ENCODE results near the gene STAG2. TPM values are rescaled to one million over a fixed set of nuclear protein-coding genes. Genes with fewer than 3 reads are reported as not detected.
"Not testable (repeated sequence)": the region's sequence is repeated elsewhere in the genome, so short reads cannot be mapped to it uniquely, and the experiment has no call there.

Gene STAG2
- 69.9 TPM for polyA plus RNA-seq (2013, experiment 1 of 4)
- polyA plus RNA-seq (2013, experiment 2 of 4): 76.2 TPM
- 66.4 TPM for polyA plus RNA-seq (2013, experiment 3 of 4)
- 71.4 TPM for polyA plus RNA-seq (2013, experiment 4 of 4)

- Histone ChIP-seq H3K27me3 (ENCODE audit: control insufficient read depth, insufficient read depth, low read length, poor library complexity, severe bottlenecking) (no peaks in the 10 kb centered on the region), H3K36me3 (ENCODE audit: control insufficient read depth, insufficient read depth, low read length) (no peaks in the 10 kb centered on the region), H3K4me3 (ENCODE audit: insufficient read depth, low read depth, low read length) (peak within 1 kb of the TSS; percentile 72), H3K4me1 (ENCODE audit: control insufficient read depth, insufficient read depth, low read length) (no peaks in the 10 kb centered on the region), H3K9me3 (ENCODE audit: control insufficient read depth, low read length) (no peaks in the 10 kb centered on the region), H3K27ac (ENCODE audit: insufficient read depth, low read depth, low read length, poor library complexity, severe bottlenecking) (peak within 1 kb of the TSS; percentile 99)
- WGBS, 2 experiments: 0 to 1% methylated on average over 22 to 35 of the region's 38 CpGs
Observed at GRCh38 chrX:123961268-123962005, at the start of gene STAG2. Gene STAG2, plus strand, starts transcription at chrX:123961706. Its CDS starts 60,922 bp downstream, at chrX:124022628.

GRCh38 chrX:123917069-123917468, 44.4 kb upstream of the STAG2 start:
- Histone ChIP-seq H3K4me1 (ENCODE audit: control insufficient read depth, insufficient read depth, low read length) (no peaks in the 10 kb centered on the region), H3K9me3 (ENCODE audit: control insufficient read depth, low read length) (no peaks in the 10 kb centered on the region), H3K4me3 (ENCODE audit: insufficient read depth, low read depth, low read length) (no peak overlapping the region)

GRCh38 chrX:123918106-123918721, 43.3 kb upstream of the STAG2 start:
- no peaks in the 10 kb centered on the region for H3K9me3 ChIP-seq (ENCODE audit: control insufficient read depth, low read length)
- H3K4me3 ChIP-seq (ENCODE audit: insufficient read depth, low read depth, low read length): no peak overlapping the region
- H3K27me3 ChIP-seq (ENCODE audit: control insufficient read depth, insufficient read depth, low read length, poor library complexity, severe bottlenecking): no peaks in the 10 kb centered on the region
- no peaks in the 10 kb centered on the region for H3K4me1 ChIP-seq (ENCODE audit: control insufficient read depth, insufficient read depth, low read length)
- no peaks in the 10 kb centered on the region for H3K36me3 ChIP-seq (ENCODE audit: control insufficient read depth, insufficient read depth, low read length)
- H3K27ac ChIP-seq (ENCODE audit: insufficient read depth, low read depth, low read length, poor library complexity, severe bottlenecking): no peak overlapping the region
- WGBS, 2 experiments: 87 to 96% methylated on average over 3 of the region's 4 CpGs

More at GRCh38 chrX:123917069-123917468, 44.4 kb upstream of the STAG2 start:
- Histone ChIP-seq H3K27ac (ENCODE audit: insufficient read depth, low read depth, low read length, poor library complexity, severe bottlenecking) (no peak overlapping the region), H3K27me3 (ENCODE audit: control insufficient read depth, insufficient read depth, low read length, poor library complexity, severe bottlenecking) (no peaks in the 10 kb centered on the region), H3K36me3 (ENCODE audit: control insufficient read depth, insufficient read depth, low read length) (no peaks in the 10 kb centered on the region)

- H3K4me3 ChIP-seq (ENCODE audit: insufficient read depth, low read depth, low read length): no peak overlapping the region
- no CpG with 5 or more reads among the region's 1 CpG for WGBS, 2 experiments
- no peaks in the 10 kb centered on the region for H3K36me3 ChIP-seq (ENCODE audit: control insufficient read depth, insufficient read depth, low read length)
- H3K27me3 ChIP-seq (ENCODE audit: control insufficient read depth, insufficient read depth, low read length, poor library complexity, severe bottlenecking): no peaks in the 10 kb centered on the region
- H3K4me1 ChIP-seq (ENCODE audit: control insufficient read depth, insufficient read depth, low read length): no peaks in the 10 kb centered on the region
- no peaks in the 10 kb centered on the region for H3K9me3 ChIP-seq (ENCODE audit: control insufficient read depth, low read length)
- no peak overlapping the region for H3K27ac ChIP-seq (ENCODE audit: insufficient read depth, low read depth, low read length, poor library complexity, severe bottlenecking)
Observed at GRCh38 chrX:123920105-123920785, 41.3 kb upstream of the STAG2 start.

- Histone ChIP-seq H3K4me1 (ENCODE audit: control insufficient read depth, insufficient read depth, low read length) (no peaks in the 10 kb centered on the region), H3K4me3 (ENCODE audit: insufficient read depth, low read depth, low read length) (no peak overlapping the region), H3K36me3 (ENCODE audit: control insufficient read depth, insufficient read depth, low read length) (no peaks in the 10 kb centered on the region), H3K9me3 (ENCODE audit: control insufficient read depth, low read length) (no peaks in the 10 kb centered on the region), H3K27ac (ENCODE audit: insufficient read depth, low read depth, low read length, poor library complexity, severe bottlenecking) (no peak overlapping the region), H3K27me3 (ENCODE audit: control insufficient read depth, insufficient read depth, low read length, poor library complexity, severe bottlenecking) (no peaks in the 10 kb centered on the region)
- 92 to 100% methylated on average over 2 of the region's 2 CpGs for WGBS, 2 experiments
Observed at GRCh38 chrX:123923211-123923610, 38.3 kb upstream of the STAG2 start.

GRCh38 chrX:123924186-123924585, 37.3 kb upstream of the STAG2 start:
- WGBS, 2 experiments: 33 to 55% methylated on average over 1 of the region's 1 CpG
- Histone ChIP-seq H3K9me3 (ENCODE audit: control insufficient read depth, low read length) (no peaks in the 10 kb centered on the region), H3K4me3 (ENCODE audit: insufficient read depth, low read depth, low read length) (no peak overlapping the region), H3K36me3 (ENCODE audit: control insufficient read depth, insufficient read depth, low read length) (no peaks in the 10 kb centered on the region), H3K4me1 (ENCODE audit: control insufficient read depth, insufficient read depth, low read length) (no peaks in the 10 kb centered on the region), H3K27ac (ENCODE audit: insufficient read depth, low read depth, low read length, poor library complexity, severe bottlenecking) (no peak overlapping the region), H3K27me3 (ENCODE audit: control insufficient read depth, insufficient read depth, low read length, poor library complexity, severe bottlenecking) (no peaks in the 10 kb centered on the region)

GRCh38 chrX:123927845-123928244, 33.7 kb upstream of the STAG2 start:
- no peak overlapping the region for H3K27ac ChIP-seq (ENCODE audit: insufficient read depth, low read depth, low read length, poor library complexity, severe bottlenecking)
- H3K27me3 ChIP-seq (ENCODE audit: control insufficient read depth, insufficient read depth, low read length, poor library complexity, severe bottlenecking): no peaks in the 10 kb centered on the region
- H3K36me3 ChIP-seq (ENCODE audit: control insufficient read depth, insufficient read depth, low read length): no peaks in the 10 kb centered on the region
- H3K4me3 ChIP-seq (ENCODE audit: insufficient read depth, low read depth, low read length): no peak overlapping the region
- H3K4me1 ChIP-seq (ENCODE audit: control insufficient read depth, insufficient read depth, low read length): no peaks in the 10 kb centered on the region
- WGBS, 2 experiments: 83 to 95% methylated on average over 2 of the region's 2 CpGs
- no peaks in the 10 kb centered on the region for H3K9me3 ChIP-seq (ENCODE audit: control insufficient read depth, low read length)

- not testable (repeated sequence) for H3K4me3 ChIP-seq (ENCODE audit: insufficient read depth, low read depth, low read length); H3K27me3 ChIP-seq (ENCODE audit: control insufficient read depth, insufficient read depth, low read length, poor library complexity, severe bottlenecking); H3K4me1 ChIP-seq (ENCODE audit: control insufficient read depth, insufficient read depth, low read length); H3K9me3 ChIP-seq (ENCODE audit: control insufficient read depth, low read length); H3K36me3 ChIP-seq (ENCODE audit: control insufficient read depth, insufficient read depth, low read length); H3K27ac ChIP-seq (ENCODE audit: insufficient read depth, low read depth, low read length, poor library complexity, severe bottlenecking)
- WGBS, 2 experiments: 78 to 83% methylated on average over 2 of the region's 2 CpGs
Observed at GRCh38 chrX:123932055-123932454, 29.5 kb upstream of the STAG2 start.

- H3K4me3 ChIP-seq (ENCODE audit: insufficient read depth, low read depth, low read length): no peak overlapping the region
- H3K36me3 ChIP-seq (ENCODE audit: control insufficient read depth, insufficient read depth, low read length): no peaks in the 10 kb centered on the region
- no peak overlapping the region for H3K27ac ChIP-seq (ENCODE audit: insufficient read depth, low read depth, low read length, poor library complexity, severe bottlenecking)
- no peaks in the 10 kb centered on the region for H3K9me3 ChIP-seq (ENCODE audit: control insufficient read depth, low read length)
- no peaks in the 10 kb centered on the region for H3K4me1 ChIP-seq (ENCODE audit: control insufficient read depth, insufficient read depth, low read length)
- no CpG with 5 or more reads among the region's 1 CpG for WGBS, 2 experiments
- no peaks in the 10 kb centered on the region for H3K27me3 ChIP-seq (ENCODE audit: control insufficient read depth, insufficient read depth, low read length, poor library complexity, severe bottlenecking)
Observed at GRCh38 chrX:123943074-123943473, 18.4 kb upstream of the STAG2 start.

GRCh38 chrX:123943488-123943887, 18.0 kb upstream of the STAG2 start:
- WGBS, 2 experiments: 56 to 83% methylated on average over 1 of the region's 2 CpGs
- H3K27ac ChIP-seq (ENCODE audit: insufficient read depth, low read depth, low read length, poor library complexity, severe bottlenecking): no peak overlapping the region

More at GRCh38 chrX:123943488-123943887, 18.0 kb upstream of the STAG2 start:
- Histone ChIP-seq H3K36me3 (ENCODE audit: control insufficient read depth, insufficient read depth, low read length) (no peaks in the 10 kb centered on the region), H3K27me3 (ENCODE audit: control insufficient read depth, insufficient read depth, low read length, poor library complexity, severe bottlenecking) (no peaks in the 10 kb centered on the region), H3K4me1 (ENCODE audit: control insufficient read depth, insufficient read depth, low read length) (no peaks in the 10 kb centered on the region), H3K4me3 (ENCODE audit: insufficient read depth, low read depth, low read length) (no peak overlapping the region), H3K9me3 (ENCODE audit: control insufficient read depth, low read length) (no peaks in the 10 kb centered on the region)

Data from ectodermal cell (in vitro differentiated cells).